ENCODE measurements around the gene PRPF19.

GRCh38 chr11:60916669-60917206 lies 10.4 kb upstream of the PRPF19 start:
- TF ChIP-seq CTCF (conservative IDR thresholded peaks at IDR 0.05; ENCODE audit: low read length) = no peak
- no peak for TF ChIP-seq EZH2phosphoT487 (IDR thresholded peaks at IDR 0.05; ENCODE audit: borderline replicate concordance, low read depth, low read length)

Measured in OCI-LY7 (cell line).